Measurements from ENCODE around the gene CROCC2.

GRCh38 chr2:240972201-240972600 lies 66.1 kb downstream of the CROCC2 start:
- TF ChIP-seq CTCF (optimal IDR thresholded peaks at IDR 0.05 in 1 of 3, IDR thresholded peaks at IDR 0.05 in 1 of 3, conservative IDR thresholded peaks at IDR 0.05 in 1 of 3; ENCODE audit: extremely low read depth in 1 of 3, insufficient read depth in 2 of 3, low read length in 3 of 3), result no peak
- TF ChIP-seq EZH2 (IDR thresholded peaks at IDR 0.05; ENCODE audit: low read length), result no peak

Measured in keratinocyte (primary cell).